ENCODE results near the gene NAPA. TPM values are rescaled to one million over a fixed set of nuclear protein-coding genes. Genes with fewer than 3 reads are reported as not detected.
A peak's percentile ranks its signal among the peaks of the same experiment; 100 is the strongest.

NAPA gene
- total RNA-seq, 1 donor from 2014 or later = 77.8 TPM

DNA sequence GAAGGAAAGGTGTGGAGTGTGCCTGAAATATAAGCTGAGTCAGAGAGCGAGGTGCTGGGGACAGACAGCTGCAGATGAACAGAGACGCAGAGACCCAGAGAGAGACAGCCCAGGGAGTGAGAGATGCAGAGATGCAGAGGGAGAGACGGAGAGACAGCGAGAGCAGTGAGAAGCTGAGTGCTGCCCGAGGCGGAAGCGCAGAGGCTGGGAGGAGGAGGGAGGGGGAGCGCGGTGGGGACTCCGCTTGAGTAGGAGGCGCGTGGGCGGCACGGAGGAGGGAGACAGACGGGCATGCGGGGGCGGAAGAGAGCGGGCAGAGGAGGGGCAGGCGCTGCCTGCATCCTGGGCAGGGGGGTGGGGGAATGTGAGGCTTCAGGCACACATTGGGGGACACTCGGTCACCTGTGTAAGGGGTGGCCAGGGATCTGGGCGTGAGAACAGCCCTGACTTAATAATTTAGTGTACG lies 68.9 kb downstream of the NAPA start:
- Mint-ChIP-seq H3K4me3 (ENCODE audit: unreplicated experiment) (peak overlapping the region; percentile 67), H3K36me3 (ENCODE audit: low read depth, unreplicated experiment) (peaks cover 8% of the 10 kb centered on the region), H3K27ac (ENCODE audit: unreplicated experiment) (peak overlapping the region; percentile 43), H3K4me1 (ENCODE audit: unreplicated experiment) (peaks cover 44% of the 10 kb centered on the region), H3K9me3 (ENCODE audit: unreplicated experiment) (no peaks in the 10 kb centered on the region), H3K27me3 (ENCODE audit: unreplicated experiment) (peaks cover 17% of the 10 kb centered on the region)
- TF ChIP-seq, protein P1, sequence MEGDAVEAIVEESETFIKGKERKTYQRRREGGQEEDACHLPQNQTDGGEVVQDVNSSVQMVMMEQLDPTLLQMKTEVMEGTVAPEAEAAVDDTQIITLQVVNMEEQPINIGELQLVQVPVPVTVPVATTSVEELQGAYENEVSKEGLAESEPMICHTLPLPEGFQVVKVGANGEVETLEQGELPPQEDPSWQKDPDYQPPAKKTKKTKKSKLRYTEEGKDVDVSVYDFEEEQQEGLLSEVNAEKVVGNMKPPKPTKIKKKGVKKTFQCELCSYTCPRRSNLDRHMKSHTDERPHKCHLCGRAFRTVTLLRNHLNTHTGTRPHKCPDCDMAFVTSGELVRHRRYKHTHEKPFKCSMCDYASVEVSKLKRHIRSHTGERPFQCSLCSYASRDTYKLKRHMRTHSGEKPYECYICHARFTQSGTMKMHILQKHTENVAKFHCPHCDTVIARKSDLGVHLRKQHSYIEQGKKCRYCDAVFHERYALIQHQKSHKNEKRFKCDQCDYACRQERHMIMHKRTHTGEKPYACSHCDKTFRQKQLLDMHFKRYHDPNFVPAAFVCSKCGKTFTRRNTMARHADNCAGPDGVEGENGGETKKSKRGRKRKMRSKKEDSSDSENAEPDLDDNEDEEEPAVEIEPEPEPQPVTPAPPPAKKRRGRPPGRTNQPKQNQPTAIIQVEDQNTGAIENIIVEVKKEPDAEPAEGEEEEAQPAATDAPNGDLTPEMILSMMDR (IDR thresholded peaks at IDR 0.05; ENCODE audit: unreplicated experiment) = no peak
- DNase-seq (ENCODE audit: low spot score) = peak; percentile 62

DNA sequence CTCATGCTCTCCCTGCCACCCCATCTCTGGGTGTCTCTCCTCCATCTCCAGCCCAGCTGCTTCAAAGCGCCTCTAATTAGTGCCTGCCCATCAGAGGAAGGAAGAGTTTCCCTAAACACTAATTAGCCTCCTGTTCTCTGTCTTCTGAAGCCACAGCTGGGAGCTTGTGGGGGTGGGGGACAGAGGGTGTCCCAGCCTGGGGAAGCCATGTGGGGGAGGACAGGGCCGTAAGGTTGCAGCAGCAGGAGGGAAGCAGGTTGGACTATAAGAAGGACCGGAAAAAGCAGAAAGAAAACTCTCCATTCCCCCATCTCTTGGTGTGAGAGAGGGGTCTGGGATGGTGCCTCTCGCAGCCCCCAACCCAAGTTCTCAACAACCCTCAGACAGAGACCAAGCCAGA lies 69.3 kb downstream of the NAPA start:
- no peaks in the 10 kb centered on the region for H3K9me3 Mint-ChIP-seq (ENCODE audit: unreplicated experiment)
- peak overlapping the region; percentile 58 for H3K27ac Mint-ChIP-seq (ENCODE audit: unreplicated experiment)
- TF ChIP-seq, protein P1 (IDR thresholded peaks at IDR 0.05; ENCODE audit: unreplicated experiment) = no peak
- no peak for DNase-seq (ENCODE audit: low spot score)
- H3K36me3 Mint-ChIP-seq (ENCODE audit: low read depth, unreplicated experiment) = peaks cover 8% of the 10 kb centered on the region
- H3K4me1 Mint-ChIP-seq (ENCODE audit: unreplicated experiment) = peaks cover 44% of the 10 kb centered on the region
- peak overlapping the region; percentile 67 for H3K4me3 Mint-ChIP-seq (ENCODE audit: unreplicated experiment)
- peaks cover 17% of the 10 kb centered on the region for H3K27me3 Mint-ChIP-seq (ENCODE audit: unreplicated experiment)

DNA sequence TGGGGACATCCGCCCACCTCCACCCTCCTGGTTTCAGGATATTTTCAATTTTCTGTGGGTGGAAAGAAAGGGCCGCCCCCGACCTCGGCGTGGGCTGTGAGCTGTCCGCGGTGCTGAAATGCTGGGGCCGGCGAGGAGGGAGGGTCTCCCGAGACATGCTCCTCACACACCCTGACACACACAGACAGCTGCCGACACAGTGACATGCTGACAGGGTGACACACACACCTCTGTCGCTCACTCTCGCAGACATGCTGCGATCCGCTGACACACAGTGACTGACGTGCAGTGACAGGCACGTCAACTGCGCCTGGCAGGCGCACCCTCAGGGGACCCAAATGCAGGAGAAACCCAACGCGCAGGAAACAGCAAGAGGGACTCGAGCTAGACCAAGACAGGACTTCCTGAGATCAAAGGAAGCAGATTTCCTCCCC lies 70.5 kb downstream of the NAPA start:
- H3K4me3 Mint-ChIP-seq (ENCODE audit: unreplicated experiment) = peak overlapping the region; percentile 29
- TF ChIP-seq, protein P1 (IDR thresholded peaks at IDR 0.05; ENCODE audit: unreplicated experiment) = no peak
- peaks cover 14% of the 10 kb centered on the region for H3K27me3 Mint-ChIP-seq (ENCODE audit: unreplicated experiment)
- no peaks in the 10 kb centered on the region for H3K9me3 Mint-ChIP-seq (ENCODE audit: unreplicated experiment)
- peak; percentile 78 for DNase-seq (ENCODE audit: low spot score)
- H3K36me3 Mint-ChIP-seq (ENCODE audit: low read depth, unreplicated experiment) = peaks cover 8% of the 10 kb centered on the region
- peak overlapping the region; percentile 25 for H3K27ac Mint-ChIP-seq (ENCODE audit: unreplicated experiment)
- peaks cover 44% of the 10 kb centered on the region for H3K4me1 Mint-ChIP-seq (ENCODE audit: unreplicated experiment)

DNA sequence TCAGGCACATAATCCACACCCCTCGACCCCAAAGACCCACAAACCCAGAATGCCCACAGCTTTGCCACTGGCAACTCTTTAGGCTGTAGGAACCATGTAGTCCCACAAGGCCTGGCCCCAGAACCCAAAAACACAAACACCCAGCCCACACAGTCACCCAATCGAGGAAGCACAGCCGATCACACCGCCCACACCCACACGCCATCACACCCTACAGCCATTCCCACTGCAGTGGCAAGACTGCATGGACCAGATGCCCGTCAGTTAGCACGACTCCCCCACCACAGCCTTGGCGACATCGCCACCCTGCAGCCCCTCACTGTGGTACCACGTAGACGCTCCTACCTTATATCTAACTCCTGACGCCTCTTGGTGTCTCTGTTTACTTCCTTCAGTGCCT lies 71.5 kb downstream of the NAPA start:
- Mint-ChIP-seq H3K4me3 (ENCODE audit: unreplicated experiment) (peak overlapping the region; percentile 33), H3K27me3 (ENCODE audit: unreplicated experiment) (peaks cover 17% of the 10 kb centered on the region), H3K4me1 (ENCODE audit: unreplicated experiment) (peaks cover 42% of the 10 kb centered on the region), H3K9me3 (ENCODE audit: unreplicated experiment) (no peaks in the 10 kb centered on the region), H3K36me3 (ENCODE audit: low read depth, unreplicated experiment) (peaks cover 7% of the 10 kb centered on the region), H3K27ac (ENCODE audit: unreplicated experiment) (no peak overlapping the region)
- no peak for DNase-seq (ENCODE audit: low spot score)
- TF ChIP-seq, protein P1 (IDR thresholded peaks at IDR 0.05; ENCODE audit: unreplicated experiment) = no peak

DNA sequence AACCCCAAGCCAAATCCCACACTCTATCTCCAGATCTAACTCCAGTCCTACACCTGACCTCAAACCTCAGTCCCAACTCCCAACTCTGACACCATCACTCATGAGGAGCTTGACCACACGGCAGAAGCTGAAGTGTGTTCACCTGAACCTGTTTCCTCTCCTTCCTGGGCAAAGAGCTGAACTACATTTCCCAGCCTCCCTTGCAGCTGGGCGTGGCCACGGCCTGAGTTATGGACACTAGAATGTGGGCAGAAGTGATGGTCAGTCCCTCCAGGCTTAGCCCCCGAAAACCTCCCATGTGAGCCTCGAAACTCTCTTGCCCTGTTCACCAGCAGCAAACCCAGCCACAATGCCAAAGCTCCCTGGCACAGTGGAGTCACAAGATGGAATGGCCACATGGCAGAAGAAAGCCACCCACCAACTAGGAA lies 76.1 kb downstream of the NAPA start:
- TF ChIP-seq, protein P1 (IDR thresholded peaks at IDR 0.05; ENCODE audit: unreplicated experiment) = no peak
- no peaks in the 10 kb centered on the region for H3K9me3 Mint-ChIP-seq (ENCODE audit: unreplicated experiment)
- no peaks in the 10 kb centered on the region for H3K36me3 Mint-ChIP-seq (ENCODE audit: low read depth, unreplicated experiment)
- DNase-seq (ENCODE audit: low spot score) = no peak
- peaks cover 16% of the 10 kb centered on the region for H3K4me1 Mint-ChIP-seq (ENCODE audit: unreplicated experiment)
- peaks cover 3% of the 10 kb centered on the region for H3K27me3 Mint-ChIP-seq (ENCODE audit: unreplicated experiment)
- H3K4me3 Mint-ChIP-seq (ENCODE audit: unreplicated experiment) = no peak overlapping the region
- no peak overlapping the region for H3K27ac Mint-ChIP-seq (ENCODE audit: unreplicated experiment)

Other genes with a start within 250 kb of the NAPA start
- 4.8 TPM for gene INAFM1, start 240.2 kb downstream of the NAPA start, total RNA-seq (ENCODE audit: unreplicated experiment)
- gene C5AR1, start 205.2 kb downstream of the NAPA start, total RNA-seq (ENCODE audit: unreplicated experiment) = 0.56 TPM
- 0.59 TPM for gene C5AR2, start 182.9 kb downstream of the NAPA start, total RNA-seq (ENCODE audit: unreplicated experiment)
- gene DHX34, start 165.7 kb downstream of the NAPA start, total RNA-seq (ENCODE audit: unreplicated experiment) = 19.4 TPM
- 2.7 TPM for gene MEIS3, start 95.5 kb downstream of the NAPA start, total RNA-seq (ENCODE audit: unreplicated experiment)
- gene SLC8A2, start 43.2 kb downstream of the NAPA start, total RNA-seq (ENCODE audit: unreplicated experiment) = 0.80 TPM
- 12.0 TPM for gene KPTN, start 30.8 kb downstream of the NAPA start, total RNA-seq (ENCODE audit: unreplicated experiment)
- gene ZNF541, start 58.1 kb upstream of the NAPA start, total RNA-seq (ENCODE audit: unreplicated experiment) = not detected
- gene BICRA, start 94.1 kb upstream of the NAPA start, total RNA-seq (ENCODE audit: unreplicated experiment) = 24.1 TPM
- gene EHD2, start 198.4 kb upstream of the NAPA start, total RNA-seq (ENCODE audit: unreplicated experiment) = 81.5 TPM
- gene NOP53, start 230.5 kb upstream of the NAPA start, total RNA-seq (ENCODE audit: unreplicated experiment) = 324 TPM